HG03571 (cell line): ENCODE data around the gene RGS21.

Source experiments
- ATAC-seq: cut with Tn5 transposase; IDR thresholded peaks from one replicate; pipeline ENCODE4 v1.9.1; 2021; ENCODE audit not compliant: unreplicated experiment

Gene RGS21

GRCh38 chr1:192378276-192378675 lies 61.5 kb downstream of the RGS21 start:
- ATAC-seq = no peak

GRCh38 chr1:192378878-192379277 lies 62.1 kb downstream of the RGS21 start:
- no peak for ATAC-seq

GRCh38 chr1:192379554-192379953 lies 62.8 kb downstream of the RGS21 start:
- ATAC-seq = no peak

DNA sequence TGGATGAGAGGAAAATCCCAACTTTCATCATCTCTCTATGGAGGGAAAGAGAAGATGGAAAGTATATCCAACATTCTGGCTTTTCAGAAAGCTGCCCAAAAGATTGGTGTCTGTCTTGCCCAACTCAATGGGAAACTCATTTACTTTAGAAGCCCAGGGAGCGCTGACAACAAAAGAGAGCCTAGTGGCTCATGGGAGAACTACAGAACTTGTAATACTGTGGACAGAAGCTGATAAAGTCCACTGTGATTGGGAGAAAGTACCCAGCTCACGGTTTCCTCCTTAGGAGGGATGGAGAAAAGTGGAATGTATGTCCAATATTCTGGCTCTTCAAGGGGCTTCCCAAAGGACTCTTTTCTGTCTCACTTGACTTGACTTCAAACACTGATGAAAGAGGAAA lies 66.0 kb downstream of the RGS21 start:
- ATAC-seq = no peak

- ATAC-seq = no peak
Observed at GRCh38 chr1:192386051-192386650, 69.4 kb downstream of the RGS21 start.

GRCh38 chr1:192395211-192395610 lies 78.4 kb downstream of the RGS21 start:
- no peak for ATAC-seq

GRCh38 chr1:192395895-192396294 lies 79.1 kb downstream of the RGS21 start:
- no peak for ATAC-seq

- ATAC-seq = no peak
Observed at GRCh38 chr1:192399161-192399560, 82.4 kb downstream of the RGS21 start.

DNA sequence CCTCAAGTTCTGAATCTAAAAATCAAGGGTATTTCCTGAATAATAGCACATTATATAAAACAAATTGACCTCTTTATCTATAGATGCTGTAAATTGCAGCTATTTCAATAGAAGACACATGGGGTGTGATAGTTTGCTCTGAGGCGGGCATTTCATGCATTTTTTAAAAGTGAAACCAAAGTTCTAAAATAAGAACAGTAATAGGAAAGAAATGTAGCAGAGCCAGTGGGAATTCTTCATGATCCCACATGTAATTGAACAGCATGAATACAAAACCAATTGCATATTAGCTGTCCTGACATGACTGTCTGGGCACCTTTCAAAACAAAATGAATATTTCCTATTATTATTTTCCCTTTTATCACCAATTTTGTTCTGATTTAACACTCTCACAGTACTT lies 85.0 kb downstream of the RGS21 start:
- ATAC-seq = no peak

DNA sequence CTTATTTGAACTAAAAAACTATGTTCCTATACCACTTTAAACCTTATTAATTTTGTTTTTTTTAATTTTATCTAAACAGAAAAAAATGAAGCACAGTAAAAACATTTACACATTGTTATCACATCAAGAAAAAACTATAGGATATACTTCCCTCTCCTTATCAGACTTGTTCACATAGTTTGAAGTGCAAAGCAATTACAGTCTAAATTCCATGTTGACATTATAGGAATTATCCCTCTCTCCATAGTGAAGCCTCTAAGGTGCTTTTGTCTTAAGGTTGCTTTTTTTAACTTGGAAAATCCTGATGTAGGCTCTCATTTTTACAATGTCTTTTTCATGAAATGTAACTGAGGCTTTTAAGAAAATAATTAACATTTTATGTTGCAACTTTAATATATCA lies 85.8 kb downstream of the RGS21 start:
- ATAC-seq = no peak

DNA sequence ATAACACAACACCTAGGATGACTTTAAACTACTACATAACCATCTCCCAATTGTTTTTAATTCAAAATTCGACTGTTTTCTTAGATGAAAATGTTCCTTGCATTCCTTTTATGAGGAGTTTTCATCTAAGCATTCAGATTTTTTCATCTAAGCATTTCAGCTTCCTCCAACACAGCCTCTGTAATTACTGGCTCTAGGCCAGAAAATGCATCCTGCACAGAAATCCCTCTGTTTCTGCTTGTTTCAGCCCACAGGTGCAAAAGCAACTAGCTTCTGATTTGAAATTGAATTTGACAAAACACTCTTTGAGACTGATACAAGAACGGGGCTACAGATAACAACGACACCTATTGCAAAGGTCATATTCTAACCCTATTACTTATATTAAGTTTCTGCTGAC lies 90.4 kb downstream of the RGS21 start:
- no peak for ATAC-seq
